ENCODE data around the gene PIGV. TPM values are rescaled to one million over a fixed set of nuclear protein-coding genes. Genes with fewer than 3 reads are reported as not detected.

The PIGV gene
- total RNA-seq, 1 experiment from 2014 or later, result 14.7 TPM

- no peak overlapping the region for H3K27ac Mint-ChIP-seq (ENCODE audit: low read depth, unreplicated experiment)
- ChIA-PET CTCF (interaction anchor here (0.6 to 7.1 kb wide), 20 partner anchors 10 to 900 kb away, joined by 3 to 184 read pairs (median 4); no protein-coding TSS in a partner anchor), POLR2A (interaction anchor here (0.8 to 5.2 kb wide), 8 partner anchors 21 to 187 kb away, joined by 4 to 109 read pairs (median 38); partner anchors contain the start of gene ARID1A)
- H3K36me3 Mint-ChIP-seq (ENCODE audit: insufficient read depth, unreplicated experiment), result peaks cover 21% of the 10 kb centered on the region
- H3K4me3 Mint-ChIP-seq (ENCODE audit: unreplicated experiment), result no peak overlapping the region
- intact Hi-C loops (cut with micrococcal nuclease), result no loop called here
- H3K27me3 Mint-ChIP-seq (ENCODE audit: insufficient read depth, unreplicated experiment), result no peaks in the 10 kb centered on the region
- BruUV-seq (replicated peaks), result no TSS peak
- no peaks in the 10 kb centered on the region for H3K9me3 Mint-ChIP-seq (ENCODE audit: unreplicated experiment)
- DNase-seq (ENCODE audit: unreplicated experiment), result no peak
- TF ChIP-seq CTCF (IDR thresholded peaks at IDR 0.05; ENCODE audit: unreplicated experiment), result no peak
- H3K4me1 Mint-ChIP-seq (ENCODE audit: insufficient read depth, unreplicated experiment), result peaks cover 30% of the 10 kb centered on the region
These were observed 2.8 kb downstream of the PIGV start for GRCh38 chr1:26790551-26790953.

- Mint-ChIP-seq H3K36me3 (ENCODE audit: insufficient read depth, unreplicated experiment) (peaks cover 24% of the 10 kb centered on the region), H3K4me1 (ENCODE audit: insufficient read depth, unreplicated experiment) (peaks cover 24% of the 10 kb centered on the region), H3K27ac (ENCODE audit: low read depth, unreplicated experiment) (no peak overlapping the region), H3K9me3 (ENCODE audit: unreplicated experiment) (no peaks in the 10 kb centered on the region), H3K27me3 (ENCODE audit: insufficient read depth, unreplicated experiment) (no peaks in the 10 kb centered on the region), H3K4me3 (ENCODE audit: unreplicated experiment) (no peak overlapping the region)
- no peak for TF ChIP-seq CTCF (IDR thresholded peaks at IDR 0.05; ENCODE audit: unreplicated experiment)
- POLR2A ChIA-PET, result interaction anchor here (0.6 to 4.0 kb wide), 5 partner anchors 74 to 189 kb away, joined by 3 to 31 read pairs (median 4); no protein-coding TSS in a partner anchor
- CTCF ChIA-PET, result interaction anchor here (0.6 to 7.1 kb wide), 9 partner anchors 9 to 900 kb away, joined by 3 to 184 read pairs (median 23); no protein-coding TSS in a partner anchor
- intact Hi-C loops (cut with micrococcal nuclease), result no loop called here
- no TSS peak for BruUV-seq (replicated peaks)
- no peak for DNase-seq (ENCODE audit: unreplicated experiment)
These were observed 3.4 kb downstream of the PIGV start for GRCh38 chr1:26791148-26791547.

- no peak for TF ChIP-seq CTCF (IDR thresholded peaks at IDR 0.05; ENCODE audit: unreplicated experiment)
- Mint-ChIP-seq H3K4me1 (ENCODE audit: insufficient read depth, unreplicated experiment) (peaks cover 19% of the 10 kb centered on the region), H3K4me3 (ENCODE audit: unreplicated experiment) (no peak overlapping the region), H3K9me3 (ENCODE audit: unreplicated experiment) (no peaks in the 10 kb centered on the region), H3K36me3 (ENCODE audit: insufficient read depth, unreplicated experiment) (peaks cover 29% of the 10 kb centered on the region), H3K27me3 (ENCODE audit: insufficient read depth, unreplicated experiment) (no peaks in the 10 kb centered on the region), H3K27ac (ENCODE audit: low read depth, unreplicated experiment) (no peak overlapping the region)
- no peak for DNase-seq (ENCODE audit: unreplicated experiment)
- ChIA-PET POLR2A (interaction anchor here (0.6 to 1.4 kb wide), 4 partner anchors 100 to 189 kb away, joined by 3 to 4 read pairs (median 3); no protein-coding TSS in a partner anchor), CTCF (interaction anchor here (1.0 to 7.1 kb wide), 5 partner anchors 9 to 189 kb away, joined by 3 to 184 read pairs (median 37); no protein-coding TSS in a partner anchor)
- intact Hi-C loops (cut with micrococcal nuclease), result no loop called here
- BruUV-seq (replicated peaks), result no TSS peak
These were observed 3.9 kb downstream of the PIGV start for GRCh38 chr1:26791626-26792025.

GRCh38 chr1:26792924-26793323 lies 5.2 kb downstream of the PIGV start:
- no peak overlapping the region for H3K27ac Mint-ChIP-seq (ENCODE audit: low read depth, unreplicated experiment)
- CTCF ChIA-PET, result interaction anchor here (6.2 kb wide), 1 partner anchor 190 kb away, joined by 184 read pairs; no protein-coding TSS in a partner anchor
- DNase-seq (ENCODE audit: unreplicated experiment), result no peak
- no TSS peak for BruUV-seq (replicated peaks)
- TF ChIP-seq CTCF (IDR thresholded peaks at IDR 0.05; ENCODE audit: unreplicated experiment), result no peak
- H3K4me3 Mint-ChIP-seq (ENCODE audit: unreplicated experiment), result no peak overlapping the region
- H3K36me3 Mint-ChIP-seq (ENCODE audit: insufficient read depth, unreplicated experiment), result peaks cover 30% of the 10 kb centered on the region
- intact Hi-C loops (cut with micrococcal nuclease), result no loop called here
- H3K9me3 Mint-ChIP-seq (ENCODE audit: unreplicated experiment), result no peaks in the 10 kb centered on the region
- no peaks in the 10 kb centered on the region for H3K27me3 Mint-ChIP-seq (ENCODE audit: insufficient read depth, unreplicated experiment)
- H3K4me1 Mint-ChIP-seq (ENCODE audit: insufficient read depth, unreplicated experiment), result peaks cover 11% of the 10 kb centered on the region
- POLR2A ChIA-PET, result no interaction called here

All from MCF 10A (cell line).